ENCODE measurements around the gene TMEM200A.

- TF ChIP-seq CTCF (IDR thresholded peaks at IDR 0.05; ENCODE audit: borderline replicate concordance, extremely low read depth, low read length, poor library complexity, severe bottlenecking) = no peak
- TF ChIP-seq EZH2 (IDR thresholded peaks at IDR 0.05; ENCODE audit: borderline replicate concordance, low read depth, low read length, severe bottlenecking) = no peak
Measured at GRCh38 chr6:130489514-130489913, 123.7 kb downstream of the TMEM200A start.

All from DND-41 (cell line).